ENCODE measurements around the gene C16orf96.

- TF ChIP-seq, protein P1, sequence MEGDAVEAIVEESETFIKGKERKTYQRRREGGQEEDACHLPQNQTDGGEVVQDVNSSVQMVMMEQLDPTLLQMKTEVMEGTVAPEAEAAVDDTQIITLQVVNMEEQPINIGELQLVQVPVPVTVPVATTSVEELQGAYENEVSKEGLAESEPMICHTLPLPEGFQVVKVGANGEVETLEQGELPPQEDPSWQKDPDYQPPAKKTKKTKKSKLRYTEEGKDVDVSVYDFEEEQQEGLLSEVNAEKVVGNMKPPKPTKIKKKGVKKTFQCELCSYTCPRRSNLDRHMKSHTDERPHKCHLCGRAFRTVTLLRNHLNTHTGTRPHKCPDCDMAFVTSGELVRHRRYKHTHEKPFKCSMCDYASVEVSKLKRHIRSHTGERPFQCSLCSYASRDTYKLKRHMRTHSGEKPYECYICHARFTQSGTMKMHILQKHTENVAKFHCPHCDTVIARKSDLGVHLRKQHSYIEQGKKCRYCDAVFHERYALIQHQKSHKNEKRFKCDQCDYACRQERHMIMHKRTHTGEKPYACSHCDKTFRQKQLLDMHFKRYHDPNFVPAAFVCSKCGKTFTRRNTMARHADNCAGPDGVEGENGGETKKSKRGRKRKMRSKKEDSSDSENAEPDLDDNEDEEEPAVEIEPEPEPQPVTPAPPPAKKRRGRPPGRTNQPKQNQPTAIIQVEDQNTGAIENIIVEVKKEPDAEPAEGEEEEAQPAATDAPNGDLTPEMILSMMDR (IDR thresholded peaks at IDR 0.05; ENCODE audit: insufficient read depth, low read length): no peak
- TF ChIP-seq POLR2AphosphoS5 (IDR thresholded peaks at IDR 0.05; ENCODE audit: low read depth): no peak
- TF ChIP-seq GABPA (IDR thresholded peaks at IDR 0.05; ENCODE audit: low read depth): no peak
These were observed 3.6 kb upstream of the C16orf96 start for GRCh38 chr16:4552541-4552940.
